ENCODE measurements around the gene PCDH9. TPM values are rescaled to one million over a fixed set of nuclear protein-coding genes. Genes with fewer than 3 reads are reported as not detected.

The PCDH9 gene
- total and polyA plus RNA-seq, 10 of the 15 experiments (the other 5 are each of a cell fraction or from before 2014, with no cell fraction given): 0.02 to 2.3 (median 0.05) TPM; not detected in 1

DNA sequence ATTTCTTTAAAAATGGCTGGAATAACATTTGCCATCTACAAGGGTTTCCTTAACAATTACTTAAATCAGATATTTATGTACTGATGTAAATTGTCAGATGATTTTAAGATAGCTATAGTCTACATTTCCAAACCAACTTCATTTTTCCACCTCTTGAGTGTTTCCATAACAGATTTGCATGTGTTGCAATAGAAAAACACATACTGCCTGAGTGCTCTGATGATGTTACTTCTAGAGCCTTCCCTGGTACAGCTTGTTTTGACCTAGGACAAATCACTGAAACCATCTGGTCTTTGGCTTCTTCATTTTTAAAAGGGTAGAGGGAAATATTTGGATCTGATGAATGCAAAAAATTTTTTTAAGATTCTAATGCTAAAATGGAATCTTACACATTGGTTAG lies 245.9 kb downstream of the PCDH9 start (continued):
- TF ChIP-seq PML (IDR thresholded peaks at IDR 0.05; ENCODE audit: low read length): no peak
- TF ChIP-seq ETV6 (conservative IDR thresholded peaks at IDR 0.05 in 1 of 2, IDR thresholded peaks at IDR 0.05 in 1 of 2; ENCODE audit: borderline replicate concordance in 1 of 2, low read depth in 1 of 2): no peak
- TF ChIP-seq RBBP5 (conservative IDR thresholded peaks at IDR 0.05): no peak
- no peak for TF ChIP-seq TCF3 (IDR thresholded peaks at IDR 0.05; ENCODE audit: borderline replicate concordance, insufficient read depth, low read depth, low read length)
- TF ChIP-seq POLR2AphosphoS2 (IDR thresholded peaks at IDR 0.05; ENCODE audit: low read depth, low read length): no peak
- TF ChIP-seq SIX5 (IDR thresholded peaks at IDR 0.05; ENCODE audit: low read depth, low read length, severe bottlenecking): no peak

DNA sequence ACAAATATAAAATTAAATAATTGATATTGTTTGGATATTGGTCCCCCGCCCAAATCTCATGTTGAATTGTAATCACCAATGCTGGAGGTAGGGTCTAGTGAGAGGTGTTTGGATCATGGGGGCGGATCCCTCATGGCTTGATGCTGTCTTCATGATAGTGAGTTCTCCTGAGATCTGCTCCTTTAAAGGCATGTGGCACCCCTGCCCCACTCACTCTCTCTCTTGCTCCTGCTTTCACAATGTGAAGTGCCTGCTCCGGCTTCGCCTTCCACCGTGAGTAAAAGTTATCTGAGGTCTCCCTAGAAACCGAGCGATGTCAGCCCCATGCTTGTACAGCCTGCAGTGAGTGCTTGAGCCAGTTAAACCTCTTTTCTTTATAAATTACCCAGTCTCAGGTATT lies 248.2 kb downstream of the PCDH9 start:
- RAD21 ChIA-PET (ENCODE audit: unreplicated experiment): no interaction called here
- H3K4me2 ChIP-seq (ENCODE audit: control insufficient read depth, insufficient read depth): no peak overlapping the region
- DNase-seq (ENCODE audit: low read depth, low spot score): no peak
- FAIRE-seq: no peak
- TF ChIP-seq HDAC2 (IDR thresholded peaks at IDR 0.05): no peak
- TF ChIP-seq, protein P1, sequence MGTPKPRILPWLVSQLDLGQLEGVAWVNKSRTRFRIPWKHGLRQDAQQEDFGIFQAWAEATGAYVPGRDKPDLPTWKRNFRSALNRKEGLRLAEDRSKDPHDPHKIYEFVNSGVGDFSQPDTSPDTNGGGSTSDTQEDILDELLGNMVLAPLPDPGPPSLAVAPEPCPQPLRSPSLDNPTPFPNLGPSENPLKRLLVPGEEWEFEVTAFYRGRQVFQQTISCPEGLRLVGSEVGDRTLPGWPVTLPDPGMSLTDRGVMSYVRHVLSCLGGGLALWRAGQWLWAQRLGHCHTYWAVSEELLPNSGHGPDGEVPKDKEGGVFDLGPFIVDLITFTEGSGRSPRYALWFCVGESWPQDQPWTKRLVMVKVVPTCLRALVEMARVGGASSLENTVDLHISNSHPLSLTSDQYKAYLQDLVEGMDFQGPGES (IDR thresholded peaks at IDR 0.05): no peak
- TF ChIP-seq, protein P2, sequence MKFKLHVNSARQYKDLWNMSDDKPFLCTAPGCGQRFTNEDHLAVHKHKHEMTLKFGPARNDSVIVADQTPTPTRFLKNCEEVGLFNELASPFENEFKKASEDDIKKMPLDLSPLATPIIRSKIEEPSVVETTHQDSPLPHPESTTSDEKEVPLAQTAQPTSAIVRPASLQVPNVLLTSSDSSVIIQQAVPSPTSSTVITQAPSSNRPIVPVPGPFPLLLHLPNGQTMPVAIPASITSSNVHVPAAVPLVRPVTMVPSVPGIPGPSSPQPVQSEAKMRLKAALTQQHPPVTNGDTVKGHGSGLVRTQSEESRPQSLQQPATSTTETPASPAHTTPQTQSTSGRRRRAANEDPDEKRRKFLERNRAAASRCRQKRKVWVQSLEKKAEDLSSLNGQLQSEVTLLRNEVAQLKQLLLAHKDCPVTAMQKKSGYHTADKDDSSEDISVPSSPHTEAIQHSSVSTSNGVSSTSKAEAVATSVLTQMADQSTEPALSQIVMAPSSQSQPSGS (IDR thresholded peaks at IDR 0.05; ENCODE audit: low read length): no peak
- no peak for TF ChIP-seq TAF1 (IDR thresholded peaks at IDR 0.05; ENCODE audit: borderline replicate concordance, low read depth, low read length)
- no peak for TF ChIP-seq SUZ12 (IDR thresholded peaks at IDR 0.05; ENCODE audit: unreplicated experiment)
- no peak for TF ChIP-seq MYB (IDR thresholded peaks at IDR 0.05; ENCODE audit: borderline replicate concordance, low read depth, low read length)
- TF ChIP-seq CBX5 (IDR thresholded peaks at IDR 0.05; ENCODE audit: low read depth): no peak
- TF ChIP-seq KAT2A (conservative IDR thresholded peaks at IDR 0.05; ENCODE audit: control insufficient read depth, low read depth, low read length): no peak
- no peak for TF ChIP-seq POLR2AphosphoS2 (IDR thresholded peaks at IDR 0.05; ENCODE audit: low read depth, low read length)
- TF ChIP-seq JUND (IDR thresholded peaks at IDR 0.05; ENCODE audit: low read depth, low read length): no peak
- SMC1A ChIA-PET (ENCODE audit: uncharacterized antibody, unreplicated experiment): no interaction called here
- POLR2A ChIA-PET: no interaction called here
- H2AFZ ChIP-seq (ENCODE audit: control insufficient read depth, low read depth, low read length): no peak overlapping the region
- intact Hi-C loops (cut with micrococcal nuclease; ENCODE audit: unreplicated experiment): no loop called here
- H3K27ac ChIP-seq (ENCODE audit: control insufficient read depth, insufficient read depth): no peak overlapping the region
- H3K4me1 ChIP-seq (ENCODE audit: control insufficient read depth, insufficient read depth, low read length): no peaks in the 10 kb centered on the region
- no TSS peak for BruUV-seq (replicated peaks)
- H3K36me3 ChIP-seq (ENCODE audit: control insufficient read depth in 2 of 2, insufficient read depth in 2 of 2, low read length in 1 of 2): no peaks in the 10 kb centered on the region
- ATAC-seq: no peak
- H3K9me3 ChIP-seq (replicated peaks; ENCODE audit: control insufficient read depth, insufficient read depth, low read length): no peaks in the 10 kb centered on the region
- H3K9ac ChIP-seq (ENCODE audit: control insufficient read depth, insufficient read depth, low read length): no peak overlapping the region
- 68% methylated on average over 7 of the region's 7 CpGs for WGBS (ENCODE audit: insufficient coverage, insufficient replicate concordance, low lambda C conversion rate, missing lambda C conversion rate)
- no peaks in the 10 kb centered on the region for H3K27me3 ChIP-seq (replicated peaks in 1 of 2; ENCODE audit: control insufficient read depth in 2 of 2, insufficient read depth in 2 of 2, low read length in 1 of 2)
- no peak overlapping the region for H3K4me3 ChIP-seq
- no peaks in the 10 kb centered on the region for H3K79me2 ChIP-seq (ENCODE audit: control insufficient read depth, insufficient read depth, low read length)
- H4K20me1 ChIP-seq (ENCODE audit: control insufficient read depth, insufficient read depth): no peaks in the 10 kb centered on the region
- in situ Hi-C loops (cut with MboI): no loop called here
- CTCF ChIA-PET: no interaction called here
